GM23338 (cell line): ENCODE data around the gene BSX. TPM values are rescaled to one million over a fixed set of nuclear protein-coding genes. Genes with fewer than 3 reads are reported as not detected.

Experiments used
- ATAC-seq: fragments of 200-7000 bp; cut with Tn5 transposase; 3 replicates; pipeline ENCODE4 v1.9.1; 2020
- DNase-seq: peaks from one replicate; pipeline ENCODE4 v3.0.0-alpha.2; 2015; ENCODE audit warnings: low spot score
- H2AFZ ChIP-seq: fragments of 200-600 bp; sonication (generic); 2 replicates; pipeline ENCODE4 v1.8.0; 2016; ENCODE audit warnings: antibody characterized with exemption, mild to moderate bottlenecking, moderate library complexity
- H3F3A ChIP-seq: fragments of 200-600 bp; sonication (generic); replicated peaks from 2 replicates; pipeline ENCODE4 v1.8.0; 2017; ENCODE audit warnings: antibody characterized with exemption, mixed run types, low read depth
- H3K27ac ChIP-seq: fragments of 200-600 bp; sonication (generic); 2 replicates; pipeline ENCODE4 v1.6.1; 2016; ENCODE audit warnings: low read depth
- H3K27me3 ChIP-seq: fragments of 200-600 bp; sonication (generic); 2 replicates; pipeline ENCODE4 v1.8.0; 2016; ENCODE audit warnings: mild to moderate bottlenecking, mixed run types, moderate library complexity; ENCODE audit not compliant: insufficient read depth
- H3K36me3 ChIP-seq: fragments of 200-600 bp; sonication (generic); 2 replicates; pipeline ENCODE4 v1.8.0; 2016; ENCODE audit warnings: mild to moderate bottlenecking; ENCODE audit not compliant: insufficient read depth
- H3K4me1 ChIP-seq: fragments of 200-600 bp; sonication (generic); 2 replicates; pipeline ENCODE4 v1.8.0; 2016; ENCODE audit warnings: mild to moderate bottlenecking, moderate library complexity; ENCODE audit not compliant: insufficient read depth
- H3K4me2 ChIP-seq: fragments of 200-600 bp; sonication (generic); 2 replicates; pipeline ENCODE4 v1.7.1; 2017; ENCODE audit warnings: mixed run types
- H3K4me3 ChIP-seq: fragments of 200-600 bp; sonication (generic); 2 replicates; pipeline ENCODE4 v1.6.1; 2016; ENCODE audit warnings: mixed run types
- H3K79me2 ChIP-seq: fragments of 200-600 bp; sonication (generic); replicated peaks from 2 replicates; pipeline ENCODE4 v1.8.0; 2017; ENCODE audit warnings: mild to moderate bottlenecking; ENCODE audit not compliant: insufficient read depth
- H3K9me2 ChIP-seq: fragments of 200-600 bp; sonication (generic); 2 replicates; pipeline ENCODE4 v1.8.0; 2017; ENCODE audit not compliant: insufficient read depth
- H4K20me1 ChIP-seq: fragments of 200-600 bp; sonication (generic); replicated peaks from 2 replicates; pipeline ENCODE4 v1.8.0; 2017; ENCODE audit warnings: mild to moderate bottlenecking; ENCODE audit not compliant: insufficient read depth
- H3K27ac Mint-ChIP-seq: 2 replicates; pipeline ENCODE4 v1.8.0; 2020; ENCODE audit warnings: inconsistent platforms, mild to moderate bottlenecking, moderate library complexity, mixed read lengths
- H3K27me3 Mint-ChIP-seq: 3 replicates; pipeline ENCODE4 v1.8.0; 2022; ENCODE audit warnings: low read depth, mild to moderate bottlenecking, moderate library complexity, mixed read lengths, inconsistent platforms; ENCODE audit not compliant: insufficient read depth, poor library complexity
- H3K36me3 Mint-ChIP-seq: 3 replicates; pipeline ENCODE4 v1.8.0; 2021; ENCODE audit warnings: low read depth, mild to moderate bottlenecking, inconsistent platforms, moderate library complexity, mixed read lengths
- H3K4me1 Mint-ChIP-seq: 3 replicates; pipeline ENCODE4 v1.8.0; 2020; ENCODE audit warnings: mild to moderate bottlenecking, inconsistent platforms, mixed read lengths
- H3K4me3 Mint-ChIP-seq: 3 replicates; pipeline ENCODE4 v1.8.0; 2021; ENCODE audit warnings: moderate library complexity, mild to moderate bottlenecking, inconsistent platforms, mixed read lengths
- H3K9me3 Mint-ChIP-seq: 3 replicates; pipeline ENCODE4 v1.8.0; 2020; ENCODE audit warnings: moderate library complexity, mild to moderate bottlenecking, inconsistent platforms, mixed read lengths
- CTCF ChIP-seq, 2 experiments: fragments of 200-600 bp in 1 of 2; sonication (generic) in 1 of 2; conservative IDR thresholded peaks; 2 replicates each; pipeline versions ENCODE4 v1.5.1 to v1.6.1; 2016 to 2017; ENCODE audit warnings: antibody characterized with exemption in 2 of 2, low read depth in 2 of 2, mild to moderate bottlenecking in 2 of 2, moderate library complexity in 1 of 2
- EZH2 ChIP-seq: fragments of 200-600 bp; sonication (generic); IDR thresholded peaks from one replicate; pipeline ENCODE4 v1.8.0; 2017; ENCODE audit warnings: antibody characterized with exemption, mild to moderate bottlenecking, low read depth; ENCODE audit not compliant: unreplicated experiment
- EZH2phosphoT487 ChIP-seq: fragments of 200-600 bp; sonication (generic); IDR thresholded peaks from one replicate; pipeline ENCODE4 v1.8.1; 2018; ENCODE audit warnings: antibody characterized with exemption; ENCODE audit not compliant: unreplicated experiment
- JUNB ChIP-seq: IDR thresholded peaks from one replicate; pipeline ENCODE4 v1.6.1; 2016; ENCODE audit warnings: antibody characterized with exemption; ENCODE audit not compliant: unreplicated experiment
- ZNF114 ChIP-seq: fragments of 250-450 bp; sonication (Bioruptor Pico); IDR thresholded peaks from 2 replicates; pipeline ENCODE4 v1.5.0; 2020; ENCODE audit warnings: mild to moderate bottlenecking, moderate library complexity
- ZNF331 ChIP-seq: fragments of 250-450 bp; sonication (Bioruptor Pico); IDR thresholded peaks from 2 replicates; pipeline ENCODE4 v1.5.0; 2020; ENCODE audit warnings: low read depth, mild to moderate bottlenecking, moderate library complexity
- polyA plus RNA-seq: library from polyadenylated mRNA; unstranded; fragments of >200 nt; fragmentation: Nextera tagmentation; extraction: Ambion mirVana; gene quantifications from 2 replicates; pipeline ENCODE4 v1.2.1, GENCODE V29; 2016
- total RNA-seq: library from RNA; depleted of rRNA; stranded (reverse); fragments of >200 nt; shearing (Covaris generic); gene quantifications from 2 replicates; pipeline ENCODE4 v1.2.3, GENCODE V29; 2014

BSX gene
- total and polyA plus RNA-seq, 2 experiments from 2014 or later: not detected

DNA sequence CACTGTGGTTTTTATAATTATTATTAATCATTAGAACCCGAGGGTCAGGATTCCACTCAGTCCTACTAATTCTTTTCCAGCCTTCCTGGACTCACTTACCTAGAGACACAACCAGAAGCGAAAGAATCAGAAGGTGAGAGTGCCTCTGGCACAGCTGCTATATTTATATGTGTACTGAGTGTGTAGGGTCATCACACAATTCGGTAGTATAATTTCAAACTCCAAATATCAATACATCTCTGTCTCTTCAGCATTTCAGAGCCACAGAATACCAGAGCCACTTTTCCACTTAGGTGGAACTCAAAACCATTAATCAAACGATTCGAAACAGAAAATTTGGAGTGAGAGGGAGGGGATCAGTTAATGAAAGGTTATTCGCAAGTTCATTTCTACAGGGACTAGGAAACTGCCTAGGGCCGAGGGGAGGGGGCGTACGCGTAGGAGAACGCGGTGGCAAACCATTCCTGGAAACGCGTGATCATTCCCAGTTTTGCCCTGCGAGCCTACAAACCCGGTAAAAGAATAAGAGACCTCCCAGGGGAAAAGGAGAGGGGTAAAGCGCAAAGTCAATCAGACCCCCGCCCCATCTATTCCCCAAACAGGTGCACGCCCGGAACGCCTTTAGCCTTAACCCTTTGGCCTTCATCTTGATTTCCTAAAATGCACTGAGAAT is 5.4 kb downstream of the BSX start:
- ATAC-seq: no peak
- Mint-ChIP-seq H3K36me3 (peaks cover 3% of the 10 kb centered on the region; the same call in 1 of the 3 replicates), H3K4me1 (peaks cover 31% of the 10 kb centered on the region), H3K27me3 (peaks cover 78% of the 10 kb centered on the region), H3K9me3 (peaks cover 14% of the 10 kb centered on the region), H3K4me3 (peak overlapping the region; percentile 80), H3K27ac (no peak overlapping the region)
- Histone ChIP-seq H4K20me1 (no peaks in the 10 kb centered on the region; the same call in 1 of the 2 replicates), H2AFZ (peak overlapping the region; percentile 100), H3K9me2 (no peaks in the 10 kb centered on the region), H3K36me3 (no peaks in the 10 kb centered on the region), H3K4me2 (peak overlapping the region; percentile 97), H3K27ac (no peak overlapping the region), H3K79me2 (no peaks in the 10 kb centered on the region), H3F3A (peaks cover 8% of the 10 kb centered on the region; the same call in 1 of the 2 replicates), H3K4me1 (peaks cover 21% of the 10 kb centered on the region), H3K4me3 (peak overlapping the region; percentile 84), H3K27me3 (peaks cover 92% of the 10 kb centered on the region)
- TF ChIP-seq ZNF331 (CRISPR knock-in tag): no peak
- TF ChIP-seq CTCF (conservative IDR thresholded peaks at IDR 0.05; ENCODE audit: low read depth in 2 of 2): no peak
- TF ChIP-seq EZH2: peak; percentile 40
- TF ChIP-seq EZH2phosphoT487: no peak
- DNase-seq: peak; percentile 35

DNA sequence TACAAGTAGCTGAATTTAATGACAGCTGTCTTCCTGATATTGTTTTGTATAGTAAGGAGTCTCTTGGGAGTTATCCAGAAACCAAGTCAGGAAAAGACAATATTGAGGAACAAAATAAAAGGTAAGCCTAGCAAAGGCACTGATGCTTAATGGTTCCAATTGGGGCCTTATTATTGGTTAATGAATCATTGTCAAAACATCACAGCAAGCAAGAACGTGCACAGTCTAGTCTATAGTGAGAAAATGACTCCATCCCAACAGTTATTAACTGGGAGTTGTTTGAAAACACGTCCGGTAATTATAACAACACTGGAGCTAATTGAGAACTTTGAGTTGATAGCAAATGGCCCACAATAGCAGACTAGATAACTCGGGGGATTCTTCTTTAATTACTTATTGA is 17.7 kb downstream of the BSX start:
- Histone ChIP-seq H3K27me3 (no peaks in the 10 kb centered on the region), H4K20me1 (no peaks in the 10 kb centered on the region), H3K36me3 (no peaks in the 10 kb centered on the region), H3K4me2 (no peak overlapping the region), H2AFZ (no peak overlapping the region), H3K9me2 (no peaks in the 10 kb centered on the region), H3K4me1 (no peaks in the 10 kb centered on the region), H3F3A (no peaks in the 10 kb centered on the region), H3K27ac (no peak overlapping the region), H3K4me3 (no peak overlapping the region), H3K79me2 (no peaks in the 10 kb centered on the region)
- Mint-ChIP-seq H3K36me3 (no peaks in the 10 kb centered on the region), H3K27me3 (no peaks in the 10 kb centered on the region), H3K4me3 (no peak overlapping the region), H3K9me3 (no peaks in the 10 kb centered on the region), H3K4me1 (peaks cover 7% of the 10 kb centered on the region; the same call in 2 of the 3 replicates), H3K27ac (no peak overlapping the region)
- no peak for TF ChIP-seq ZNF114 (CRISPR knock-in tag)
- DNase-seq (no peak), ATAC-seq (no peak)

DNA sequence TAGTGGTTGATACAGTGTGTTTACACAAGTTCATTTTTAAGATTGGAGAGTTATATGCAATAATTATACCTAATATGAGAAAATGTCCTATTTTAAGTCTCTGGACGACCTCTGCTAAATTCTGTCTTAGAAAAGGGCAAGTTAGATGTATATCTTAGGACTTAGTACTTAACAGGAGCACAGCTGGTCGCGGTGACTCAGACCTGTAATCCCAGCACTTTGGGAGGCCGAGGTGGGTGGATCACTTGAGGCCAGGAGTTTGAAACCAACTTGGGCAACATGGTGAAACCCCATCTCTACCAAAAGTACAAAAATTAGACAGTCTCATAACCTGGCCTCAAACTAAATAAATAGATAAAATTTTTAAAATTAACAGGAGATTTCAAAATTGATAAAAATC is 27.2 kb downstream of the BSX start:
- no peak overlapping the region for H3K4me3 Mint-ChIP-seq
- no peak for ATAC-seq
- H3K9me3 Mint-ChIP-seq: no peaks in the 10 kb centered on the region
- DNase-seq: no peak
- H3K79me2 ChIP-seq: no peaks in the 10 kb centered on the region
- no peaks in the 10 kb centered on the region for H3K27me3 Mint-ChIP-seq
- H3K4me1 Mint-ChIP-seq: peaks cover 12% of the 10 kb centered on the region
- no peaks in the 10 kb centered on the region for H3K27me3 ChIP-seq
- no peak overlapping the region for H3K4me3 ChIP-seq
- H3K4me2 ChIP-seq: no peak overlapping the region
- H3K4me1 ChIP-seq: peaks cover 5% of the 10 kb centered on the region; the same call in 1 of the 2 replicates
- no peaks in the 10 kb centered on the region for H3K9me2 ChIP-seq
- no peaks in the 10 kb centered on the region for H3K36me3 Mint-ChIP-seq
- no peak overlapping the region for H2AFZ ChIP-seq
- H3F3A ChIP-seq: no peaks in the 10 kb centered on the region
- no peak overlapping the region for H3K27ac ChIP-seq
- H4K20me1 ChIP-seq: no peaks in the 10 kb centered on the region
- no peaks in the 10 kb centered on the region for H3K36me3 ChIP-seq
- no peak overlapping the region for H3K27ac Mint-ChIP-seq
- TF ChIP-seq ZNF331 (CRISPR knock-in tag) (no peak), EZH2phosphoT487 (no peak), CTCF (conservative IDR thresholded peaks at IDR 0.05; ENCODE audit: low read depth in 2 of 2) (no peak), JUNB (no peak)
